ENCODE data around the gene GPN2.

GPN2 gene

DNA sequence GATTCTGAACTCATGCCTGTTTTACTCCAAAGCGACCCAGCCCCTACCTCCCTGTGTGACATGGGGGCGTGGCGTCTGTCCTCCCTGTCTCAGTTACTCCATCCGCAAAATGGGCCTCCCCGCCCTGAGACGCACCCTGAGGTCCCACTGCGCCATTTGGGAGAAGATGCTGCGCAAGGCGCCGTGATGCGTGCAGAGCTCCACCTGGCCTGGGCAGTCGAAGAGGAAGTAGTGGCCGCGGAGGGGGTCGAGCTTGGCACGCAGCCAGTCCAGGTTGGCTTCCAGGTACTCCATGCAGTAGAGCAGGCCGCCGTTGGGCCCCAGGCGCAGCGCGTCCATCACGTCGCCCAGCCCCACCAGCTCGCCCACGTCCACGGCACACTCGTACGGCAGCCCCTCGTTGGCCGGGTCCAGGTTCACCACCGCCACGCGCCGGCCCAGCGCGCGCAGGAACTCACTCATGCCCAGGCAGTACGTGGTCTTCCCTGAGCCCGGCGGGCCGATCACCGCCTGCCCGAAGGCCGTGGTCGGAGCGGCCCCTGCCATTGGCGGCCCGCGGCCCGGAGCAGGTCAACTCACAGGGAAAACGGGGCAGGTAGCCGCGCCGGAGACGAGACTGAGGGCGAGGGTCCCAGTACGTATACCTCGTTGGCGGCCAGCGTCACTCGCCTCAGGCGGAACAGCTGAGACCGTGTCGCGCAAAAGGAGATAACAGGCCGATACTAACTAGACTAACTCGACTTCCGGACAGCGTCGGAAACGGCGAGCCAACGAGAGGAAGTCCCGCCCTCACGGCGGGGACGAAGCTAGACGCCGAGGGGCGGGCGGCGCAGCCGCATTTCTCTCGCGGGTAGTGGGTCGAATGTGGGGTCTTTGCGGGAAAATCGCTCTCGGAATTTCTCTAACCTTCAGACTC is at the start of gene GPN2:
Gene GPN2, minus strand, starts transcription at position 733 of the 916 bp plus-strand sequence. Its CDS starts 187 bp downstream, at position 546.
- no peaks in the 10 kb centered on the region for H3K9me3 Mint-ChIP-seq

GRCh38 chr1:26938659-26939025 is 48.6 kb upstream of the GPN2 start:
- DNase-seq: no peak
- Mint-ChIP-seq H3K4me1 (ENCODE audit: low read depth) (peaks cover 1% of the 10 kb centered on the region), H3K9me3 (no peaks in the 10 kb centered on the region), H3K36me3 (ENCODE audit: low read depth) (peaks cover 84% of the 10 kb centered on the region), H3K27ac (peak overlapping the region; percentile 50), H3K4me3 (no peak overlapping the region), H3K27me3 (no peaks in the 10 kb centered on the region)

More for the DNA sequence above, at the start of gene GPN2:
- Mint-ChIP-seq H3K4me3 (peak within 1 kb of the TSS; percentile 93), H3K4me1 (ENCODE audit: low read depth) (peaks cover 36% of the 10 kb centered on the region), H3K36me3 (ENCODE audit: low read depth) (peaks cover 94% of the 10 kb centered on the region), H3K27me3 (no peaks in the 10 kb centered on the region), H3K27ac (peak within 1 kb of the TSS; percentile 94)
- DNase-seq: peak; percentile 86

- peak overlapping the region; percentile 50 for H3K27ac Mint-ChIP-seq
- no peak for DNase-seq
- no peaks in the 10 kb centered on the region for H3K27me3 Mint-ChIP-seq
- no peak overlapping the region for H3K4me3 Mint-ChIP-seq
- H3K9me3 Mint-ChIP-seq: no peaks in the 10 kb centered on the region
- peaks cover 1% of the 10 kb centered on the region for H3K4me1 Mint-ChIP-seq (ENCODE audit: low read depth)
- H3K36me3 Mint-ChIP-seq (ENCODE audit: low read depth): peaks cover 84% of the 10 kb centered on the region
Measured at GRCh38 chr1:26938004-26938658, 48.0 kb upstream of the GPN2 start.

DNA sequence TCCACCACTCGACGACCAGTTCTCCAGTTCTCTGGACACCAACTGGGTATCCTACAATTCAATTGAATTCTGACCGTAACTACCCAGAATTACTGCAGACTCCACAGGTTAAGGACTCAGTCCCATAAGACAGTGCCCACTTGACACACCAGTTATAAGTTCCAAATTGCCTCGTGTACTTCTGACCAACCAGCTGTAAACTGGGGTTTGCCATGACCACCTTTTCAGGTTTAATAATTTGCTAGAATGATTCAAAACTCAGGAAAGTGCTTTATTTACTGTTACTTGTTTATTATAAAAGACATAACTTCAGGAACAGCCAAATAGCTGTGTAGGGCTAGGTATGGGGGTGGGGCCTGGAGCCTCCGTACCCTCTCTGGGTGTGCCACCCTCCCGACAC is 46.7 kb upstream of the GPN2 start:
- Mint-ChIP-seq H3K4me1 (ENCODE audit: low read depth) (peaks cover 3% of the 10 kb centered on the region), H3K27ac (no peak overlapping the region)

DNA sequence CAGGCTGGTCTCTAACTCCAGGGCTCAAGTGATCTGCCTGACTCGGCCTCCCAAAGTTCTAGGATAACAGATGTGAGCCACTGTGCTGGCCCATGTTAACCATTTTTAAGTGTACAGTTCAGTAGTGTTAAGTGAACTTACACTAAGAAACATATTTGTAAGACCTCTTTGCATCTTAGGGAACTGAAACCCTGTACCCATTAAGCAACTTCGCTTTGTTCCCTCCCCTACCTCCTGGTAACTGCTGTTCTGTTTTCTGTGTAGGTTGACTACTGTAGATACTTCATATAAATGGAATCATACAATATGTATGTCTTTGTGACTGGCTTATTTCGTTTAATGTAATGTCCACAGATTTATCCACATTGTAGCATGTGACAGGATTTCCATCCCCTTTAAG is 42.4 kb upstream of the GPN2 start:
- Mint-ChIP-seq H3K36me3 (ENCODE audit: low read depth) (peaks cover 74% of the 10 kb centered on the region), H3K27me3 (no peaks in the 10 kb centered on the region), H3K9me3 (no peaks in the 10 kb centered on the region), H3K4me1 (ENCODE audit: low read depth) (peaks cover 5% of the 10 kb centered on the region), H3K27ac (no peak overlapping the region), H3K4me3 (no peak overlapping the region)
- no peak for DNase-seq

More for the DNA sequence above, 46.7 kb upstream of the GPN2 start:
- DNase-seq: no peak
- Mint-ChIP-seq H3K27me3 (no peaks in the 10 kb centered on the region), H3K36me3 (ENCODE audit: low read depth) (peaks cover 84% of the 10 kb centered on the region), H3K4me3 (no peak overlapping the region), H3K9me3 (no peaks in the 10 kb centered on the region)

DNA sequence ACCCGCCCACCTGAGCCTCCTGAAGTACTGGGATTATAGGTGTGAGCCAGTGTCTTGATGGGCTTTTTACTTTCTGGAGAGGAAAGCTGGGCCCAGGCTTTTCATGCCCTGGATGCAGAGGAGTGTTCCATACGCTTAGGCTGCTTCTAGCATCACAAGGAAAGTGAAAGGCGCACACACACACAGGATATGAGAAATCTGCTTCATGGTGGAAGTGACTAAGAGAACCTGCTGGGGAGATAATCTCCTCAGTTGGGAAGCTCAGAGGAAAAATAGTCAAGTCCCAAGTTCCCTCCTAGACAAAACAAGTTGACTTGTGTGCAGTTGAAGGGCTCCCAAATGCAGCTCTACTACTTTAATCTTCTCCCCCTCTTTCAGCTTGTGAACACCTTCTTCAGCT is 33.6 kb upstream of the GPN2 start:
- peak overlapping the region; percentile 98 for H3K27ac Mint-ChIP-seq
- peaks cover 44% of the 10 kb centered on the region for H3K4me1 Mint-ChIP-seq (ENCODE audit: low read depth)
- H3K4me3 Mint-ChIP-seq: peak overlapping the region; percentile 94
- H3K36me3 Mint-ChIP-seq (ENCODE audit: low read depth): peaks cover 69% of the 10 kb centered on the region
- no peaks in the 10 kb centered on the region for H3K27me3 Mint-ChIP-seq
- DNase-seq: no peak
- H3K9me3 Mint-ChIP-seq: no peaks in the 10 kb centered on the region

- no peaks in the 10 kb centered on the region for H3K9me3 Mint-ChIP-seq
- H3K4me3 Mint-ChIP-seq: peak overlapping the region; percentile 94
- H3K4me1 Mint-ChIP-seq (ENCODE audit: low read depth): peaks cover 41% of the 10 kb centered on the region
- H3K36me3 Mint-ChIP-seq (ENCODE audit: low read depth): peaks cover 61% of the 10 kb centered on the region
- no peaks in the 10 kb centered on the region for H3K27me3 Mint-ChIP-seq
- peak overlapping the region; percentile 98 for H3K27ac Mint-ChIP-seq
- DNase-seq: no peak
Measured at GRCh38 chr1:26922901-26923300, 32.8 kb upstream of the GPN2 start.

DNA sequence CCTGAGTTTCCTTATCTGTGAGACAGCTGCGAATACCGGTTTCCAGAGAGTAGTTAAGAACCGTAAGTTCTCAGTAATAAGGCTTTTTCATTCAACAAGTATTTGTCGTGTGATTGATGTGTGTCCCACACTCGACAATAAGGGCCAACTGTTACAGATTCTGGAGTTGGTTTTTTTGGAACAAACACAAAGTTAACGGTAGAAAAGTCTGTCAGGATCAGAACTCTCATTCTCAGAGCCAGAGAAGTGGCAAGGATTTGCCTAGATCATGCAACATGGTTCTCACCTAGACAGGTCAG is 32.3 kb upstream of the GPN2 start:
- DNase-seq: no peak
- H3K9me3 Mint-ChIP-seq: no peaks in the 10 kb centered on the region
- no peaks in the 10 kb centered on the region for H3K27me3 Mint-ChIP-seq
- H3K27ac Mint-ChIP-seq: peak overlapping the region; percentile 98
- H3K4me3 Mint-ChIP-seq: peak overlapping the region; percentile 94
- peaks cover 41% of the 10 kb centered on the region for H3K4me1 Mint-ChIP-seq (ENCODE audit: low read depth)
- H3K36me3 Mint-ChIP-seq (ENCODE audit: low read depth): peaks cover 55% of the 10 kb centered on the region

DNA sequence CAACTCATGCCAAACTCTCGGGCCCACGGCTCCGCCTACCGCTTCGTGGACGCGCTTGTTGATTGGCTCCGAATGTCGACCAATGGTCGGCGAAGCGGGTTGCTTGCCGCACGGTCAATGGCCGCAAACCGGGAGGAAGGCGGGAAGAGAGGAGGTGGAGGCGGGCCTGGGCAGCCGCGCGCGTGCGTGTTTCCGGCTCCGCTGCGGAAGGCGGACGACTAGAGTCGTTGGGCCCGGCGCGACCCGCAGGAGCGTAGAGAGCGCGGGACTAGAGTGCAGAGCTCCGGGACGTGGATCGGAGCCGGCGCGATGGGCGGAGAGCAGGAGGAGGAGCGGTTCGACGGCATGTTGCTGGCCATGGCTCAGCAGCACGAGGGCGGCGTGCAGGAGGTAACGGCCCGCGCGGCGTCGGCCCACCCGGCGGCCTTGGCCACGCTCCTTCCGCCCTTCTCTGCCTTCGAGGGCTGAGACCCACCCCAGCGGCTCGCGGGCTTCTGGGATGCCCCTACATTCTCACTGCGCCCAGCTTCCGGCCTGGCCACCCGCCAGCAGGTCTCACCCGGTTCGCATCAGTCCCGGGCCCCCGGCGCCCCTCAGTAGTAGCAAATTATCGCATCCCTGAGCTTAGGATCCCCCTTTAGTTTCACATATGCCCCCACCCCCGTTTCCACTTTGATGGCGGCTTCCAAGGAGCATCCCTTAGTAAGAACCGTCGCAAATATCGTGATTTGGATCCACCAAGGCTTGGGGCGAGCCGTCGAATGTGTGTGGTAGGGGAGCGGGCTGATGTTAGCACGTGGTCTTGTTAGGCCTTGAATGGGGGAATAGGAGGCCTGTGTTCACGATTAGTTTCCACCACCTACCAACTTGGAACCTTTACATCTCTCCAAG is 31.7 kb upstream of the GPN2 start, which contains the start of gene NUDC:
Gene NUDC, plus strand, starts transcription at position 204 of the 891 bp plus-strand sequence. Its CDS starts 106 bp downstream, at position 310.
- H3K9me3 Mint-ChIP-seq: no peaks in the 10 kb centered on the region
- peak within 1 kb of the TSS; percentile 94 for H3K4me3 Mint-ChIP-seq
- peak within 1 kb of the TSS; percentile 98 for H3K27ac Mint-ChIP-seq
- H3K27me3 Mint-ChIP-seq: no peaks in the 10 kb centered on the region
- H3K4me1 Mint-ChIP-seq (ENCODE audit: low read depth): peaks cover 38% of the 10 kb centered on the region
- peak; percentile 95 for DNase-seq
- peaks cover 50% of the 10 kb centered on the region for H3K36me3 Mint-ChIP-seq (ENCODE audit: low read depth)

DNA sequence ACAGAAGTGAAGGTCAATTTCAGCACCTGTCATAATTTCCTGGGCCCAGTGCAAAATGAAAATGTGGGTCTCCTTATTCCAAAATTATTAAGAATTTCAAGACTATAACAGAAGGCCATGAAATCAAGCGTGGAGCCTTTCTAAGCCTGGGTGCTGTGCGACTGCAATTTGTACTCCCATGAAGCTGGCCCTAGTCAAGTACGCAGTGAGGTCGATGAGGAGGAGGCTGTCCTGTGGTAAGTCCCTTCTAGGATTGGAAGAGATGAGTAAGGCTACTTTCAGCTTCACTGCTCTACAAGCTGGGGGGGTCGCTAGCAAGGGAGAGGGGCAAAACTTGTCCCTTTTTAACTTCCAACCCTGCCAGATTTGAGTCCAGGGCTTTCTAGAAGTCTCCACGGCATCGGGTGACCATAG is 31.1 kb upstream of the GPN2 start:
- Mint-ChIP-seq H3K36me3 (ENCODE audit: low read depth) (peaks cover 43% of the 10 kb centered on the region), H3K27ac (peak overlapping the region; percentile 98), H3K4me3 (peak overlapping the region; percentile 94), H3K27me3 (no peaks in the 10 kb centered on the region), H3K9me3 (no peaks in the 10 kb centered on the region), H3K4me1 (ENCODE audit: low read depth) (peaks cover 35% of the 10 kb centered on the region)
- DNase-seq: no peak

DNA sequence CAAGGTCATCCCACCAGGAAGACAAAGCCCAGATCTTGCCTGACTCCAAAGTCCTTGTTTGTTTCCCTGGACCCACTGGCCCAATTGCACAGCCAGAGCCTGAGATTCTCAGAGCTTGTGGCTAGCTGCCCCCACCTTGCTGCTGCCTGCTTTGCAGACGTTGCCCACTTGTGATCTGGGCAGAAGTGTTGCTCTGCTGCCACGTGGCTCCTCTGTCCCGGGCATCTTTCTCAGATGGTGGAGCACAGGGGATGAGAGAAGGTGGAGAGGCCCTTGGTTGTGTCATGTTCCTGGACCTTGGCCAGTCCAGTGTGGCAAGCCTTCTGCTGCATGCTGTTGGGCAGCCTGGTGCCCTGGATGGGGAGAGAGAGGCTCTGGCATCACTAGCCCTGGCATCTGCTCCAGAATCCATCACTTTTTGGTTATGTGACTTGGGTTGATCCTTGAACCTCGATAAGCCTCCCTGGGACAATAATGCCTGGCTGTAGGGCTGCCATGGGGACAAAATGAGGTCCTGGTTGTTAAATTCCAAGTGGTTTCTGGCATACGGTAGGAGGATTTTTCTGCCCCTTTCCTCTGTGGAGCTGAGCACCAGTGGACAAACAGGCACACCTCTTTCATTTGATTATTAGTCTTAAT is 25.2 kb upstream of the GPN2 start:
- Mint-ChIP-seq H3K9me3 (no peaks in the 10 kb centered on the region), H3K36me3 (ENCODE audit: low read depth) (no peaks in the 10 kb centered on the region), H3K4me3 (no peak overlapping the region), H3K4me1 (ENCODE audit: low read depth) (peaks cover under 1% of the 10 kb centered on the region), H3K27me3 (no peaks in the 10 kb centered on the region), H3K27ac (no peak overlapping the region)
- DNase-seq: no peak

GRCh38 chr1:26913754-26914619 is 23.9 kb upstream of the GPN2 start, which contains the start of gene NR0B2:
Gene NR0B2 (minus strand): TSS chr1:26913975. CDS start chr1:26913940, 35 bp downstream.
- no peak within 1 kb of the TSS for H3K4me3 Mint-ChIP-seq
- DNase-seq: no peak
- H3K36me3 Mint-ChIP-seq (ENCODE audit: low read depth): no peaks in the 10 kb centered on the region
- no peak within 1 kb of the TSS for H3K27ac Mint-ChIP-seq
- no peaks in the 10 kb centered on the region for H3K27me3 Mint-ChIP-seq
- no peaks in the 10 kb centered on the region for H3K9me3 Mint-ChIP-seq
- H3K4me1 Mint-ChIP-seq (ENCODE audit: low read depth): no peaks in the 10 kb centered on the region

GRCh38 chr1:26913389-26913753 is 23.3 kb upstream of the GPN2 start:
- Mint-ChIP-seq H3K27me3 (no peaks in the 10 kb centered on the region), H3K9me3 (no peaks in the 10 kb centered on the region), H3K4me3 (no peak overlapping the region), H3K27ac (no peak overlapping the region), H3K36me3 (ENCODE audit: low read depth) (no peaks in the 10 kb centered on the region), H3K4me1 (ENCODE audit: low read depth) (no peaks in the 10 kb centered on the region)
- DNase-seq: no peak
